Parietal lobe (tissue), 1 donor: ENCODE data around the gene ZNF177. TPM values are rescaled to one million over a fixed set of nuclear protein-coding genes. Genes with fewer than 3 reads are reported as not detected.

ENCODE experiments used
- total RNA-seq: library from RNA; depleted of rRNA; stranded (reverse); fragments of >200 nt; gene quantifications from one replicate; pipeline ENCODE4 v1.2.3, GENCODE V29; 2014

Gene ZNF177
- 14.7 TPM for total RNA-seq

DNA sequence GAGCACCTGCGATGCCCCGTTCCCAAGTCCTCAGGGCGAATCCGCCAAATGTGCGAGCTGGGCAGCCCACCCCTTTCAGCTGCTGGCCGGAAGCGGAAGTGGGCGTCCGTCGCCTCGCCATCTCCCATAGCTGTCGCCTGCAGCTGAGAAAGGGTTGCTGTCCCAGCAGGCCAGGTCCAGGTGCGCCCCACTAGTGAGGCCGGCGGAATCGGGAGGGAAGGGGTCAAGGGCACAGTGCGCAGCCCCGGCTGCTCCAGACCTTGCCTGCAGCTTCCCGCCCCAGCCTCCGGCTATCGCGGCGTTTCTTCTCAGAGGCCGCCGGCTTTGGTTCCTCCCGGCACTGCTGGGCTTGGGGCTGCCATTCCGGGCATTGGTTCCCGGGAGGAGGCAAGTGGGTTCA, at the start of gene ZNF177:
Gene ZNF177, plus strand, starts transcription at position 109 of the 400 bp plus-strand sequence. CDS start 15,299 bp downstream, outside the sequence.

DNA sequence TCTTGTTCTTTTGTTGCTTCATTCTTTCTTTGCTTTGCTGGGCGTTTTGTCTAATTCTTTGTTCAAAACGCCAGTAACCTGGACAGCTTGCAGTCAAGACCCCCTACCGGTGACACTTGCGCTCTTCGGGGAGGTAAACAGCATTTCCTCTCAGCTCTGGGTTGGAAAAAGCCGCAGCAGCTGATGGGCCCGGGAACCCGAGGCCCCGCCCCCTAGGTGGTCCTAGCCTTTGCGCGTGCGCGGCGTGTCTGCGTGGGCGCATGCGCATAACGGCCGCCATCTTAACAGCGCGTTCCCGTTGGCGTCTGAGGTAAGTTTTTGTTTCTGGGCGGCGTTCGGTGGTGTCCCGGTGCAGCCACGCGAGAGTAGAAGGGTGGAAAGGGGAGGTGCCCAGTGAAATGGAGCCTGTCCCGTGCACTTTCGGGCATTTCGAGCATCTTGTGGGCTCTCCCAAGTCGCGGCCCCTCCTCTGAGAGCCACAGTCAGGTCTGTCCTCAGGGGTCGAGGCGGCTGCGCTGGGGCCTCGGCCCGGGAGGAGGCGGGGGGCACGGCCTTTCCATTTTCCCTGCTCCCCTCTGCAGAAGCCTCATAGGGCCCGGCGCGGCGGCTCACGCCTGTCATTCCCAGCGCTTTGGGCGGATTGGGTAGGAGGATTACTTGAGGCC, 38.8 kb upstream of the ZNF177 start, which contains the start of gene ZNF559:
Gene ZNF559, plus strand, starts transcription at position 261 of the 665 bp plus-strand sequence. CDS start 14,371 bp downstream, outside the sequence.

Other genes with a start within 250 kb of the ZNF177 start
- not detected for gene OR7G1, start 247.2 kb upstream of the ZNF177 start, total RNA-seq
- gene OR7G3, start 236.1 kb upstream of the ZNF177 start, total RNA-seq = not detected
- gene ZNF317, start 222.6 kb upstream of the ZNF177 start, total RNA-seq = 31.0 TPM
- gene OR7D2, start 184.0 kb upstream of the ZNF177 start, total RNA-seq = not detected
- gene OR7D4, start 143.4 kb upstream of the ZNF177 start, total RNA-seq = not detected
- not detected for gene OR7E24, start 112.1 kb upstream of the ZNF177 start, total RNA-seq
- gene ZNF699, start 53.2 kb upstream of the ZNF177 start, total RNA-seq = 26.3 TPM
- 48.8 TPM for gene ZNF559, start 38.8 kb upstream of the ZNF177 start, total RNA-seq
- 37.6 TPM for gene ZNF266, start 72.6 kb downstream of the ZNF177 start, total RNA-seq
- gene ZNF560, start 135.6 kb downstream of the ZNF177 start, total RNA-seq = 0.63 TPM
- gene ZNF426, start 175.6 kb downstream of the ZNF177 start, total RNA-seq = 22.2 TPM
- gene ZNF121, start 221.5 kb downstream of the ZNF177 start, total RNA-seq = 80.4 TPM